IMR-90 (cell line): ENCODE data around the gene DDX20. TPM values are rescaled to one million over a fixed set of nuclear protein-coding genes. Genes with fewer than 3 reads are reported as not detected.

ENCODE experiments used
- ATAC-seq: fragments of 200-7000 bp; cut with Tn5 transposase; 2 replicates; pipeline ENCODE4 v1.9.1; 2020; ENCODE audit warnings: low read depth, mild to moderate bottlenecking, moderate library complexity
- BruUV-seq: library from RNA; stranded (reverse); fragments of 400-500 nt; replicated peaks from 2 replicates; lab custom pipeline; 2021; lab: Mats Ljungman, UMichigan
- CTCF ChIA-PET: fragments of 300-600 bp; formaldehyde crosslinking; extraction: SDS; loops from one replicate; lab custom pipeline; 2021; ENCODE audit warnings: antibody characterized with exemption; lab: Yijun Ruan, JAX
- POLR2A ChIA-PET: fragments of 300-600 bp; sonication (Branson Sonifier 250); formaldehyde crosslinking; loops from one replicate; lab custom pipeline; 2022; ENCODE audit warnings: antibody characterized with exemption; ENCODE audit not compliant: unreplicated experiment; lab: Charles Lee
- DNase-seq: peaks from one replicate; pipeline ENCODE4 v3.0.0; 2013
- H2AFZ ChIP-seq: replicated peaks from 2 replicates; pipeline ENCODE3; 2013; ENCODE audit warnings: low read length, mild to moderate bottlenecking; ENCODE audit not compliant: poor library complexity
- H2AK5ac ChIP-seq: 2 replicates; pipeline ENCODE4 v1.6.1; 2013; ENCODE audit warnings: low read depth, low read length, inconsistent platforms
- H2AK9ac ChIP-seq: replicated peaks from 2 replicates; pipeline ENCODE3; 2013; ENCODE audit warnings: mild to moderate bottlenecking, low read depth, low read length, moderate library complexity; ENCODE audit not compliant: poor library complexity
- H2BK120ac ChIP-seq: 2 replicates; pipeline ENCODE4 v1.6.1; 2013; ENCODE audit warnings: low read depth, low read length, inconsistent platforms
- H2BK15ac ChIP-seq: 3 replicates; pipeline ENCODE4 v1.6.1; 2013; ENCODE audit warnings: low read depth, low read length, inconsistent platforms
- H2BK20ac ChIP-seq: 2 replicates; pipeline ENCODE4 v1.6.1; 2013; ENCODE audit warnings: low read depth, mild to moderate bottlenecking, inconsistent platforms, low read length, moderate library complexity
- H2BK5ac ChIP-seq: 2 replicates; pipeline ENCODE4 v1.6.1; 2013; ENCODE audit warnings: mild to moderate bottlenecking, low read depth, low read length, inconsistent platforms; ENCODE audit not compliant: poor library complexity, severe bottlenecking
- H3K14ac ChIP-seq: replicated peaks from 2 replicates; pipeline ENCODE4 v1.6.1; 2013; ENCODE audit warnings: low read depth, low read length, inconsistent platforms
- H3K18ac ChIP-seq: 2 replicates; pipeline ENCODE4 v1.6.1; 2013; ENCODE audit warnings: low read depth, low read length, control low read depth
- H3K23ac ChIP-seq: 2 replicates; pipeline ENCODE4 v1.6.1; 2013; ENCODE audit warnings: low read depth, low read length, inconsistent platforms
- H3K27ac ChIP-seq: 2 replicates; pipeline ENCODE4 v1.5.1; 2013; ENCODE audit warnings: mild to moderate bottlenecking, control low read depth, low read length; ENCODE audit not compliant: insufficient read depth
- H3K27me3 ChIP-seq: 2 replicates; pipeline ENCODE4 v1.6.1; 2013; ENCODE audit warnings: low read length; ENCODE audit not compliant: control insufficient read depth, insufficient read depth
- H3K36me3 ChIP-seq: 2 replicates; pipeline ENCODE4 v1.6.1; 2013; ENCODE audit warnings: low read length, mixed read lengths; ENCODE audit not compliant: control insufficient read depth, insufficient read depth
- H3K4ac ChIP-seq: 2 replicates; pipeline ENCODE4 v1.6.1; 2013; ENCODE audit warnings: low read depth, low read length, inconsistent platforms
- H3K4me1 ChIP-seq: 2 replicates; pipeline ENCODE4 v1.6.1; 2013; ENCODE audit warnings: low read length, mixed read lengths; ENCODE audit not compliant: control insufficient read depth, insufficient read depth
- H3K4me2 ChIP-seq: 2 replicates; pipeline ENCODE4 v1.6.1; 2013; ENCODE audit warnings: low read depth, mild to moderate bottlenecking, control low read depth, low read length, moderate library complexity
- H3K4me3 ChIP-seq: 2 replicates; pipeline ENCODE4 v1.5.1; 2013; ENCODE audit warnings: low read depth, mild to moderate bottlenecking, control low read depth, low read length, moderate library complexity; ENCODE audit not compliant: insufficient read depth
- H3K56ac ChIP-seq: 2 replicates; pipeline ENCODE4 v1.6.1; 2013; ENCODE audit warnings: low read length, inconsistent platforms; ENCODE audit not compliant: insufficient read depth; ENCODE audit errors: extremely low read depth
- H3K79me1 ChIP-seq, 2 experiments: 2 replicates each; pipeline ENCODE4 v1.6.1; 2013; ENCODE audit warnings: low read length in 2 of 2, inconsistent platforms in 1 of 2, low read depth in 1 of 2
- H3K9ac ChIP-seq: 2 replicates; pipeline ENCODE4 v1.6.1; 2013; ENCODE audit warnings: low read depth, low read length, control low read depth
- H3K9me1 ChIP-seq: 2 replicates; pipeline ENCODE4 v1.6.1; 2013; ENCODE audit warnings: low read length, inconsistent platforms; ENCODE audit not compliant: insufficient read depth
- H3K9me3 ChIP-seq: 2 replicates; pipeline ENCODE4 v1.6.1; 2013; ENCODE audit warnings: low read length; ENCODE audit not compliant: control insufficient read depth, insufficient read depth
- H4K20me1 ChIP-seq: 2 replicates; pipeline ENCODE4 v1.6.1; 2013; ENCODE audit warnings: low read length, inconsistent platforms; ENCODE audit not compliant: insufficient read depth
- H4K5ac ChIP-seq: 2 replicates; pipeline ENCODE4 v1.6.1; 2013; ENCODE audit warnings: mild to moderate bottlenecking, low read depth, low read length, control low read depth
- H4K8ac ChIP-seq, 2 experiments: 2 replicates each; pipeline ENCODE4 v1.6.1; 2013; ENCODE audit warnings: low read depth in 2 of 2, low read length in 2 of 2, control low read depth in 1 of 2, inconsistent platforms in 1 of 2
- H4K91ac ChIP-seq: 2 replicates; pipeline ENCODE4 v1.6.1; 2013; ENCODE audit warnings: low read depth, low read length, inconsistent platforms; ENCODE audit not compliant: insufficient read depth
- BHLHE40 ChIP-seq: fragments of 150-350 bp; IDR thresholded peaks from 2 replicates; pipeline ENCODE4 v1.6.1; 2016; ENCODE audit warnings: mild to moderate bottlenecking, low read depth, low read length
- CHD1 ChIP-seq: IDR thresholded peaks from 2 replicates; pipeline ENCODE4 v1.6.1; 2012; ENCODE audit warnings: low read depth, low read length, improper control_type of control experiment
- FOS ChIP-seq: fragments of 150-350 bp; IDR thresholded peaks from 2 replicates; pipeline ENCODE4 v1.6.1; 2016; ENCODE audit warnings: low read depth, low read length
- MXI1 ChIP-seq: IDR thresholded peaks from 2 replicates; pipeline ENCODE4 v1.6.1; 2012; ENCODE audit warnings: low read depth, mild to moderate bottlenecking, low read length, moderate library complexity, borderline replicate concordance
- POLR2A ChIP-seq: IDR thresholded peaks from 2 replicates; pipeline ENCODE4 v1.6.1; 2012; ENCODE audit warnings: mild to moderate bottlenecking, low read depth, low read length
- RAD21 ChIP-seq: IDR thresholded peaks from 2 replicates; pipeline ENCODE4 v1.6.1; 2012; ENCODE audit warnings: low read length, improper control_type of control experiment
- WGBS, 2 experiments: methylation state at CpG; one replicate each; pipeline versions ENCODE4 v1.1.5 to v1.1.7; 2013; ENCODE audit warnings: missing lambda C conversion rate in 2 of 2; ENCODE audit not compliant: insufficient read length in 1 of 2; ENCODE audit errors: extremely low coverage in 2 of 2; 5-methylcytosine and 5-hydroxymethylcytosine counted together
- dilution Hi-C: fragments of 300-500 bp; cut with HindIII; formaldehyde crosslinking; loops from one replicate; pipeline ENCODE4 v1.14.3; 2018; ENCODE audit warnings: low sequenced_read_pairs; ENCODE audit not compliant: unreplicated experiment
- in situ Hi-C: fragments of 300-500 bp; cut with MboI; formaldehyde crosslinking; loops from 3 replicates; pipeline ENCODE4 v1.14.3; 2019; ENCODE audit warnings: low sequenced_read_pairs, inconsistent platforms, mixed read lengths
- intact Hi-C: fragments of 100-400 bp; cut with micrococcal nuclease; formaldehyde crosslinking; loops from 2 replicates; pipeline ENCODE4 v1.10.0; 2022
- polyA plus RNA-seq, 3 experiments: library from polyadenylated mRNA; depleted of rRNA; stranded (reverse); fragments of >200 nt; gene quantifications; 2 replicates each; pipeline ENCODE4 v1.2.3, GENCODE V29; 2012; ENCODE audit warnings: low replicate concordance in 1 of 3
- total RNA-seq: library from RNA; depleted of rRNA; stranded (reverse); fragments of >200 nt; gene quantifications from 2 replicates; pipeline ENCODE4 v1.2.3, GENCODE V29; 2012
- TF ChIP-seq, protein P1 (sequence below): fragments of 150-350 bp; IDR thresholded peaks from 2 replicates; pipeline ENCODE4 v1.6.1; 2017; ENCODE audit warnings: mild to moderate bottlenecking, antibody characterized with exemption, low read length, low read depth

Gene DDX20
- total and polyA plus RNA-seq, 2 of the 4 experiments (the other 2 are of a cell fraction), result 5.7 to 10.9 TPM

DNA sequence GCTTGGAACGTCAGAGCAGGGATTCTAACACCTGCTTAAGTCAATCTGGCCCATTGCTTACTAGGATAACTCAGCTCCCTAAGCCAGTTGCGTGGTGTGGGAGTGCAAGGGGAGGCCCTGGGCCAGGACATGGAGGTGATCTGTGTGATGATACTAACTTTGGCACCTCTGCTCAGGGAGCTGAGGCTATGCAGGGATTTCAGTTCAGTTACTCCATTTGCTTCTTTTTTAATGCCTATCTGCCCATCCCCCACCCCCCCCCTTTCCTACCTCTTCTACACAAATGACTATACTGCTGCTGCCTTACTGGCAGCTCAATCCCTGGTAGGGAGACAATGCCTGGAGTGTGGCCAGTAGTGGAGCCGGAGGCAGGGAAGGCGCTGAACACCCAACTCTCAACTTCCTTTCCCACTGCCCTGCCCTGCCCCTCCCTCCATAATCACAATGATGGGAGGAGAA lies 36.0 kb upstream of the DDX20 start:
- in situ Hi-C loops, result loop anchor here (5.0 kb wide), 1 partner anchor 33 kb away; no protein-coding TSS in a partner anchor

More for the DNA sequence above, 36.0 kb upstream of the DDX20 start:
- Histone ChIP-seq H3K4me2 (no peak overlapping the region), H3K4me1 (peaks cover 12% of the 10 kb centered on the region), H4K5ac (no peak overlapping the region), H2BK15ac (no peak overlapping the region), H2BK20ac (no peak overlapping the region), H3K56ac (no peak overlapping the region), H2AK9ac (no peak overlapping the region), H3K9me1 (peaks cover 25% of the 10 kb centered on the region), H3K79me1 (peaks cover 0 to 8% of the 10 kb centered on the region in 2 experiments; a peak in 2 of 4 replicates), H3K23ac (no peak overlapping the region), H2AK5ac (no peak overlapping the region), H2BK5ac (no peak overlapping the region), H4K20me1 (no peaks in the 10 kb centered on the region), H3K36me3 (peaks cover 2% of the 10 kb centered on the region; the same call in 1 of the 2 replicates), H4K8ac (no peak overlapping the region), H2BK120ac (no peak overlapping the region), H3K9me3 (no peaks in the 10 kb centered on the region), H3K4me3 (no peak overlapping the region), H3K9ac (no peak overlapping the region), H4K91ac (no peak overlapping the region), H2AFZ (no peak overlapping the region), H3K27me3 (no peaks in the 10 kb centered on the region), H3K27ac (no peak overlapping the region), H3K14ac (no peak overlapping the region), H3K18ac (no peak overlapping the region), H3K4ac (no peak overlapping the region)
- no CpG with 5 or more reads among the region's 4 CpGs for WGBS, 2 experiments
- TF ChIP-seq FOS (no peak), CHD1 (no peak), RAD21 (no peak), POLR2A (no peak), BHLHE40 (no peak), MXI1 (no peak)
- TF ChIP-seq, protein P1, sequence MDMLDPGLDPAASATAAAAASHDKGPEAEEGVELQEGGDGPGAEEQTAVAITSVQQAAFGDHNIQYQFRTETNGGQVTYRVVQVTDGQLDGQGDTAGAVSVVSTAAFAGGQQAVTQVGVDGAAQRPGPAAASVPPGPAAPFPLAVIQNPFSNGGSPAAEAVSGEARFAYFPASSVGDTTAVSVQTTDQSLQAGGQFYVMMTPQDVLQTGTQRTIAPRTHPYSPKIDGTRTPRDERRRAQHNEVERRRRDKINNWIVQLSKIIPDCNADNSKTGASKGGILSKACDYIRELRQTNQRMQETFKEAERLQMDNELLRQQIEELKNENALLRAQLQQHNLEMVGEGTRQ, result no peak
- POLR2A ChIA-PET, result no interaction called here
- no TSS peak for BruUV-seq
- intact Hi-C loops, result no loop called here
- CTCF ChIA-PET, result no interaction called here
- DNase-seq, result no peak
- ATAC-seq, result no peak
- dilution Hi-C loops, result no loop called here
